Measurements from ENCODE around the gene HCFC1R1. TPM values are rescaled to one million over a fixed set of nuclear protein-coding genes. Genes with fewer than 3 reads are reported as not detected.
A peak's percentile ranks its signal among the peaks of the same experiment; 100 is the strongest.

Gene HCFC1R1
- total and polyA plus RNA-seq, 4 donors, result 88.5 to 303 (median 199) TPM

DNA sequence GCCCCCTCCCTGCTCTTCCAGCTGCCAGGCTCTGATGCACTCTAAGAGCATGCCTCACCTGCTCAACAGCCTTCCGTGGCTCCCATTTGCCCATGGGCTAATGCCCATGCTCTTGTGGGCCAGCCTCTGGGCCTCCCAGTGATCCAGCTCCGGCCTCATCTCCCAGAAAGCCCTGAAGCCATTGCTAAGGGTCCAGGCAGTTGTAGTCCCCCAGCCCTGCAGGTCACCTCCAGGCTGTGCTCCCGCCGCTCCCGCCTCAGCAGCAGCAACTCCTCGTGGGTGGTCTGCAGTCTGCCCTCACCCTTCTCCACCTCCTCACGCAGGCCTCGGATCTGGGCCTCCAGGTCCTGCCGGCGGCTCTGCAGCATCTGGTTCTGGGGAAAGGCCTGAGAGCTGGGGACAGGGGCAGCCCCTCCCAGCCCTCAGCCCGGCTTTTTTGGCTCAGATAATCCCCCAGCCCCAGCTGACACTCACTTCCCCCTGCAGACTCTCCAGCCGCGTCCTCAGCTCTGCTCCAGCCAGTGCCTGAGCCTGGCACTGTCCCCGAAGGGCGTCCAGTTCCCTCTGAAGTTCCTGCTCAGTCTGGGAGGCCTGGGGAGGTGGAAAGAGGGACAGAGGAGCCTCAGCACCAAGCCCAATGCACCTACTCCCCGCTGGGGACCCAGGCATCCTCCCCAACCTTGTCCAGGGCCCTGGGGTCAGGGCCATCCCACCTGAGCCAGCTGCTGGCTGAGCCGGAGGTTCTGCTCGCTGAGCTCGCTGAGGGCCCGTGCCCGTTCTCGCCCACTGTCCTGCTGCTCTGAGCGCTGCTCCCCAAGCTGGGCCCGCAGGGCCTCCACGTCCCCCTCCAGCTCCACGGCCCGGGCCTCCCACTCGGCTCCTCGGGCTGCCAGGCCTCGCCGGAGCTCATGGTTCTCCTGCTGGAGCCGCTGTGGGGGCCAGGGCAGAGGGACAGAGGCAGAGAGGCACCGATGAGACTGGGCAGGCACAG, 6.8 kb upstream of the HCFC1R1 start:
- intact Hi-C loops (cut with DNase I), result no loop called here
- H3K27ac ChIP-seq (ENCODE audit: low read depth in 1 of 2, low read length in 2 of 2), result no peak overlapping the region
- no peaks in the 10 kb centered on the region for H3K27me3 ChIP-seq (ENCODE audit: control insufficient read depth in 1 of 2, insufficient read depth in 2 of 2, low read length in 1 of 2)
- no peaks in the 10 kb centered on the region for H3K4me1 ChIP-seq (ENCODE audit: control insufficient read depth in 1 of 2, insufficient read depth in 2 of 2, low read length in 2 of 2)
- WGBS, 2 donors, result 88 to 91% methylated on average over 33 of the region's 33 CpGs
- DNase-seq, result no peak
- H3K4me3 ChIP-seq (ENCODE audit: low read length in 2 of 2), result no peak overlapping the region
- H3K36me3 ChIP-seq (ENCODE audit: control insufficient read depth in 1 of 2, insufficient read depth in 2 of 2, low read length in 1 of 2), result peaks cover 0 to 1% of the 10 kb centered on the region in 2 donors
- H3K9me3 ChIP-seq (ENCODE audit: control insufficient read depth, low read length), result no peaks in the 10 kb centered on the region
- no peak for ATAC-seq (ENCODE audit: low FRiP score)

DNA sequence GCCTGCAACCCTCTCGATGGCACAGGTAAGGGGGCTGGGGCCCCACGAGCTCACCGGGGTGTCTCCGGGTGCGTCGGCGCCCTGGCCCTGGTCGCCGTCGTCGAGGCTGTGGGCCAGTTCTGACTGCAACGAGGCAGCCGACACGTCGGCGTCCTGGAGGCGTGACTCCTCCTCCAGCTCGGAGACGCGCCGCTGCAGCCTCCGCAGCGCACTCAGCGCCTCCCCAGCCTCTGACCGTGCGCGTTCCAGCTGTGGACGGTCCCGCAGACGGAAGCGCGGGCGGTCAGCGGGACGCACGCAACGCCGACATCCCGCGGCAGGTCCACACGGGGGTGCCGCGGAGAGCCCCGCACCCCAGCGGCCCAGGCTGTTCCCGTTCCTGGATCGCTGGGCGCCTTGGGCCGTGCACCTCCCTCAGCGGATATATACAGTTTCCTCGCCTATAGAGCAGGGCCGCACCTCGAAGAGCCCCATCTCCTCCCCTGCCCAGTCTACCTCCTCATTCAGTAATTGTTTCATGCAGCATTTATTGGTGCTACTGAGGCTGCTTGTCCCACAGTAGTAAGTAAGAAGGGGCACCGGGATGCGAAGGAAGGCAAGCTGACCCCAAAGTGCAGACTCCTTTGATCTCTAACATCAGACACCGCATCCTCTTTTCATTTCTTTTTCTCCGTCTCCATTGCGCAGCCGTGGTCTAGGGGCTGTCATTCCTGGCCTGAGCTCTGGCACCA, 5.9 kb upstream of the HCFC1R1 start:
- no peak overlapping the region for H3K4me3 ChIP-seq (ENCODE audit: low read length in 2 of 2)
- H3K9me3 ChIP-seq (ENCODE audit: control insufficient read depth, low read length), result no peaks in the 10 kb centered on the region
- H3K27ac ChIP-seq (ENCODE audit: low read depth in 1 of 2, low read length in 2 of 2), result no peak overlapping the region
- H3K36me3 ChIP-seq (ENCODE audit: control insufficient read depth in 1 of 2, insufficient read depth in 2 of 2, low read length in 1 of 2), result peaks cover 0 to 1% of the 10 kb centered on the region in 2 donors
- peak in 1 of 2 donors; percentile 71 for DNase-seq
- H3K4me1 ChIP-seq (ENCODE audit: control insufficient read depth in 1 of 2, insufficient read depth in 2 of 2, low read length in 2 of 2), result no peaks in the 10 kb centered on the region
- ATAC-seq (ENCODE audit: low FRiP score), result no peak
- WGBS, 2 donors, result 13 to 15% methylated on average over 55 to 59 of the region's 59 CpGs
- intact Hi-C loops (cut with DNase I), result no loop called here
- H3K27me3 ChIP-seq (ENCODE audit: control insufficient read depth in 1 of 2, insufficient read depth in 2 of 2, low read length in 1 of 2), result no peaks in the 10 kb centered on the region

DNA sequence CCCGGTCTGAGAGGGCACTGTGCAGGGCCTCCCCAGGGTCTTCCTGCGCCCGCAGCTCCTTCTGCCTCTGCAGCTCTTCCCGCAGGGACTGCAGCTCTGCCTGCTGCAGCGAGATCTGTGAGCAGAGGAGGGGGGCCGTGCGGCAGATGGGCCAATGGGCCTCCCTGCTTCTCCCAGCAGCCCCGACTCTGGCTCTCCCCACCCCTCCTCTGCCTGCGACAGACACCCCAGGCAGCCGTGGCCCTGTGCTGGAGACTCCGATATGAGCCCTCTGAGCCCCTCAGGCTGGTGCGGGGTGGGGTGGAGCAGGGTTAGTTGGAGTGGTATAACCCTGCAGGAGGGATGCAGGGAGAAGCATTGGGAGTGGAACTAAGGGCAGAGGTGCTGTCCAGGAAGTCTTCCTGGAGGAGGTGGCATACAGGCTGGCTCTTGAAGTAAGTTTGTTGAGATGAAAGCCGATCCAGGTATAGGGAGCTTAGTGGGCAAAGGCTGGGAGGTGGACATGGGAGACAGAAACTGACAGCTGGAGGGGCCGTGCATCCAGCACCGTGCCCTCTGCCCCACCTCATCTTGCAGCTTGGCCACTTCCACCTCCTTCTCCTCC, 5.1 kb upstream of the HCFC1R1 start:
- WGBS, 2 donors, result 41% methylated on average over 15 of the region's 15 CpGs
- Histone ChIP-seq H3K27ac (ENCODE audit: low read depth in 1 of 2, low read length in 2 of 2) (no peak overlapping the region), H3K27me3 (ENCODE audit: control insufficient read depth in 1 of 2, insufficient read depth in 2 of 2, low read length in 1 of 2) (no peaks in the 10 kb centered on the region), H3K4me3 (ENCODE audit: low read length in 2 of 2) (no peak overlapping the region), H3K4me1 (ENCODE audit: control insufficient read depth in 1 of 2, insufficient read depth in 2 of 2, low read length in 2 of 2) (no peaks in the 10 kb centered on the region), H3K36me3 (ENCODE audit: control insufficient read depth in 1 of 2, insufficient read depth in 2 of 2, low read length in 1 of 2) (peaks cover 0 to 1% of the 10 kb centered on the region in 2 donors), H3K9me3 (ENCODE audit: control insufficient read depth, low read length) (no peaks in the 10 kb centered on the region)
- intact Hi-C loops (cut with DNase I), result no loop called here
- no peak for DNase-seq
- no peak for ATAC-seq (ENCODE audit: low FRiP score)

DNA sequence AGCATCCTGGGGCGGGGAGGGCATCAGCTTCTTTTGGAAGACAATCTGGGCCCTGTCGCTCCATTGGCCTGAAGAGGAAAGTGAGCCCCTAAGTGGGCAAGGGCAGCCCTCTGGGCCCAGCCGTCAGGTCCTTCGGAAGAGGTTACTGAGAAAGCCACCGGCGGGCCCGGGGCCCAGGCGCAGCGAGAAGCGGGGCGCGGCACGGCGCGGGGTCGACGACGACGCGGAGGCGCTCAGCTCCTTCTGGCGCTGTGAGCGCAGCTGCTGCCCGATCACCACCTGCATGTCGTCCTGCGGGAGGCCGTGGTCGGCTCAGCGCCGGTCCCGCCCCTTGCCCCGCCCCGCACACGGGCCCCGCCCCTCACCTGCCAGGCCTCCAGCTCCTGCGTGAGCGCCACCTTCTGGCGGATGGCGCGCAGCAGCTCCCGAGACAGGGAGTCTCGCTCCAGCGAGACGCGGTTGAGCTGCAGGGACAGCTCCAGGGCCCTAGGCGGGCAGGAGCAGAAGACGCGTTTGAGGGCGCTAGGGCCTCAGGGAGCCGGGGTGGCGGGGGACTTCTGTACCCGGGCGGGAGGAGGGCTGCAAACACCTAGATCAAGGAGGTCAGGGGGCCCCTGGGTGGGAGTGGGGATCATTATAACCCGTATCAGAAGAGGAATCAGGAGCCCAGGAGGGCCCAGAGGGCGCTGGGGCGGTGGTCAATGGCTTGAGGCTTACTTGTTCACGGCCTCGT, 4.4 kb upstream of the HCFC1R1 start:
- no peaks in the 10 kb centered on the region for H3K27me3 ChIP-seq (ENCODE audit: control insufficient read depth in 1 of 2, insufficient read depth in 2 of 2, low read length in 1 of 2)
- intact Hi-C loops (cut with DNase I), result no loop called here
- DNase-seq (peak; percentile 80 to 92), ATAC-seq (ENCODE audit: low FRiP score) (no peak)
- no peak overlapping the region for H3K27ac ChIP-seq (ENCODE audit: low read depth in 1 of 2, low read length in 2 of 2)
- no peak overlapping the region for H3K4me3 ChIP-seq (ENCODE audit: low read length in 2 of 2)
- WGBS, 2 donors, result 28 to 33% methylated on average over 56 to 58 of the region's 58 CpGs
- H3K4me1 ChIP-seq (ENCODE audit: control insufficient read depth in 1 of 2, insufficient read depth in 2 of 2, low read length in 2 of 2), result no peaks in the 10 kb centered on the region
- no peaks in the 10 kb centered on the region for H3K9me3 ChIP-seq (ENCODE audit: control insufficient read depth, low read length)
- H3K36me3 ChIP-seq (ENCODE audit: control insufficient read depth in 1 of 2, insufficient read depth in 2 of 2, low read length in 1 of 2), result peaks cover 0 to 1% of the 10 kb centered on the region in 2 donors

DNA sequence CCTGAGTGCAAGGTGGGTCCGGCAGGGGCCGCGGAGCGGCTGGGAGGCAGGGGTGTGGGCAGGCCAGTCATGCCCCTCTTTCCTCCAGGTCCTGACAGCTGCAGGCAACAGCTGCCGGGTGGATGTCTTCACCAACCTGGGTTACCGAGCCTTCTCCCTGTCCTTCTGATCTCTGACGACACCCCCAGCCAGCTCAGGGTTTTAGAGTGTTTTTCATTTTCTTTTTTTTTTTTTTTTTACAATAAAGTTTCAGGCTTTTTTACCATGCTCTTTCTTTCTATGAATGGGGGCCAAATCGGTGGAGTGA, 3.7 kb upstream of the HCFC1R1 start:
- ATAC-seq (ENCODE audit: low FRiP score) (no peak), DNase-seq (no peak)
- intact Hi-C loops (cut with DNase I), result no loop called here
- Histone ChIP-seq H3K27ac (ENCODE audit: low read depth in 1 of 2, low read length in 2 of 2) (no peak overlapping the region), H3K4me3 (ENCODE audit: low read length in 2 of 2) (no peak overlapping the region), H3K36me3 (ENCODE audit: control insufficient read depth in 1 of 2, insufficient read depth in 2 of 2, low read length in 1 of 2) (peaks cover 0 to 1% of the 10 kb centered on the region in 2 donors), H3K4me1 (ENCODE audit: control insufficient read depth in 1 of 2, insufficient read depth in 2 of 2, low read length in 2 of 2) (no peaks in the 10 kb centered on the region), H3K9me3 (ENCODE audit: control insufficient read depth, low read length) (no peaks in the 10 kb centered on the region), H3K27me3 (ENCODE audit: control insufficient read depth in 1 of 2, insufficient read depth in 2 of 2, low read length in 1 of 2) (no peaks in the 10 kb centered on the region)
- 88 to 92% methylated on average over 8 of the region's 8 CpGs for WGBS, 2 donors

DNA sequence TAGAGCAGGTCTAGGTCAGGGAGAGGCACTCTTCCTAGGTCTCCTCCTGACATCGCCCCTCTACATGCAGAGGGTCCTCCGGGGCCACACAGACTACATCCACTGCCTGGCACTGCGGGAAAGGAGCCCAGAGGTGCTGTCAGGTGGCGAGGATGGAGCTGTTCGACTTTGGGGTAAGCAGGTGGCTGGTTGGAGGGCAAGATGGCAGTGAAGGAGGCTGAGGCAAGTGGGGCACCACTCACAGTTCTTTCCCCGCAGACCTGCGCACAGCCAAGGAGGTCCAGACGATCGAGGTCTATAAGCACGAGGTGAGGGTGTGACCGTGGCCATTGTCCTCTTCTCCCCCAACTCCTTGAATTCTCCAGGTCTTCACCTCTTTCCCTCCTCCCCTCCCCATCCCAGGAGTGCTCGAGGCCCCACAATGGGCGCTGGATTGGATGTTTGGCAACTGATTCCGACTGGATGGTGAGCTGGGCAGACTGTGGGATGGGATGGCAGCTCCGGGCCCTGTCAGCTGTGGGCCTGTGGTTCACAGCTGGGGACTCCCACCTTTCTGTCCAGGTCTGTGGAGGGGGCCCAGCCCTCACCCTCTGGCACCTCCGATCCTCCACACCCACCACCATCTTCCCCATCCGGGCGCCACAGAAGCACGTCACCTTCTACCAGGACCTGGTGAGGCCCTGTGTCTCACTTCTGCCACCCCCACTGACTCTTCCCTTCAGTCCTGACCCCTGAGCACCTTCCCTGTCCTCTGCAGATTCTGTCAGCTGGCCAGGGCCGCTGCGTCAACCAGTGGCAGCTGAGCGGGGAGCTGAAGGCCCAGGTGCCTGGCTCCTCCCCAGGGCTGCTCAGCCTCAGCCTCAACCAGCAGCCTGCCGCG, 3.1 kb upstream of the HCFC1R1 start:
- peaks cover 0 to 1% of the 10 kb centered on the region in 2 donors for H3K36me3 ChIP-seq (ENCODE audit: control insufficient read depth in 1 of 2, insufficient read depth in 2 of 2, low read length in 1 of 2)
- H3K4me1 ChIP-seq (ENCODE audit: control insufficient read depth in 1 of 2, insufficient read depth in 2 of 2, low read length in 2 of 2), result no peaks in the 10 kb centered on the region
- DNase-seq (peak in 1 of 2 donors; percentile 53), ATAC-seq (ENCODE audit: low FRiP score) (no peak)
- H3K4me3 ChIP-seq (ENCODE audit: low read length in 2 of 2), result no peak overlapping the region
- H3K27me3 ChIP-seq (ENCODE audit: control insufficient read depth in 1 of 2, insufficient read depth in 2 of 2, low read length in 1 of 2), result no peaks in the 10 kb centered on the region
- no peaks in the 10 kb centered on the region for H3K9me3 ChIP-seq (ENCODE audit: control insufficient read depth, low read length)
- whole genome bisulfite sequencing, 2 donors, result 94 to 95% methylated on average over 23 to 24 of the region's 24 CpGs
- no peak overlapping the region for H3K27ac ChIP-seq (ENCODE audit: low read depth in 1 of 2, low read length in 2 of 2)
- intact Hi-C loops (cut with DNase I), result no loop called here

DNA sequence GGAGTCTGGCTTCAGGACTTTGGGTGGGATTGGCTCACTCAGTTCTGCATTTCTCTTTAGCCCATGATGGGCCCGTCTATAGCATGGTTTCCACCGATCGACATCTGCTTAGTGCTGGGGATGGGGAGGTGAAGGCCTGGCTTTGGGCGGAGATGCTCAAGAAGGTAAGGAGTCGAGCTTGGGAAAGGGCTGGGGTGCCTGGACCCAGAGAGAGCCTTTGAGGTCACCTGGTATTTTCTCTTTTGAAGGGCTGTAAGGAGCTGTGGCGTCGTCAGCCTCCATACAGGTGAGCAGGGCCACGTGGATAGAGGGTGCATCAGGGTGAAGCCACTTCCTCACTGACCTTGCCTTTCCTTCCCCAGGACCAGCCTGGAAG, 2.2 kb upstream of the HCFC1R1 start:
- no peak overlapping the region for H3K27ac ChIP-seq (ENCODE audit: low read depth in 1 of 2, low read length in 2 of 2)
- no peaks in the 10 kb centered on the region for H3K27me3 ChIP-seq (ENCODE audit: control insufficient read depth in 1 of 2, insufficient read depth in 2 of 2, low read length in 1 of 2)
- no peak for DNase-seq
- no peak overlapping the region for H3K4me3 ChIP-seq (ENCODE audit: low read length in 2 of 2)
- intact Hi-C loops (cut with DNase I), result no loop called here
- no peaks in the 10 kb centered on the region for H3K9me3 ChIP-seq (ENCODE audit: control insufficient read depth, low read length)
- no peaks in the 10 kb centered on the region for H3K4me1 ChIP-seq (ENCODE audit: control insufficient read depth in 1 of 2, insufficient read depth in 2 of 2, low read length in 2 of 2)
- H3K36me3 ChIP-seq (ENCODE audit: control insufficient read depth in 1 of 2, insufficient read depth in 2 of 2, low read length in 1 of 2), result peaks cover 0 to 1% of the 10 kb centered on the region in 2 donors
- no peak for ATAC-seq (ENCODE audit: low FRiP score)
- 90 to 93% methylated on average over 8 of the region's 8 CpGs for WGBS, 2 donors

All from aorta (tissue), 5 donors.